Measurements from ENCODE around the gene URAD.

URAD gene

GRCh38 chr13:28027607-28028364 lies 39.3 kb upstream of the URAD start:
- H4K20me1 ChIP-seq (ENCODE audit: insufficient read depth, low read length): no peaks in the 10 kb centered on the region
- no peaks in the 10 kb centered on the region for H3K79me2 ChIP-seq (ENCODE audit: insufficient read depth, low read length)
- H3K27ac ChIP-seq (ENCODE audit: low read length): no peak overlapping the region
- no peak overlapping the region for H3K4me3 ChIP-seq (ENCODE audit: low read depth in 1 of 2, low read length in 2 of 2)
- no peak overlapping the region for H3K4me2 ChIP-seq (ENCODE audit: insufficient read depth, low read length)
- H3K9me3 ChIP-seq (ENCODE audit: insufficient read depth, low read length, severe bottlenecking): no peaks in the 10 kb centered on the region
- DNase-seq: no peak
- no peaks in the 10 kb centered on the region for H3K4me1 ChIP-seq (ENCODE audit: insufficient read depth, low read length)
- TF ChIP-seq, protein P1, sequence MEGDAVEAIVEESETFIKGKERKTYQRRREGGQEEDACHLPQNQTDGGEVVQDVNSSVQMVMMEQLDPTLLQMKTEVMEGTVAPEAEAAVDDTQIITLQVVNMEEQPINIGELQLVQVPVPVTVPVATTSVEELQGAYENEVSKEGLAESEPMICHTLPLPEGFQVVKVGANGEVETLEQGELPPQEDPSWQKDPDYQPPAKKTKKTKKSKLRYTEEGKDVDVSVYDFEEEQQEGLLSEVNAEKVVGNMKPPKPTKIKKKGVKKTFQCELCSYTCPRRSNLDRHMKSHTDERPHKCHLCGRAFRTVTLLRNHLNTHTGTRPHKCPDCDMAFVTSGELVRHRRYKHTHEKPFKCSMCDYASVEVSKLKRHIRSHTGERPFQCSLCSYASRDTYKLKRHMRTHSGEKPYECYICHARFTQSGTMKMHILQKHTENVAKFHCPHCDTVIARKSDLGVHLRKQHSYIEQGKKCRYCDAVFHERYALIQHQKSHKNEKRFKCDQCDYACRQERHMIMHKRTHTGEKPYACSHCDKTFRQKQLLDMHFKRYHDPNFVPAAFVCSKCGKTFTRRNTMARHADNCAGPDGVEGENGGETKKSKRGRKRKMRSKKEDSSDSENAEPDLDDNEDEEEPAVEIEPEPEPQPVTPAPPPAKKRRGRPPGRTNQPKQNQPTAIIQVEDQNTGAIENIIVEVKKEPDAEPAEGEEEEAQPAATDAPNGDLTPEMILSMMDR (IDR thresholded peaks at IDR 0.05; ENCODE audit: borderline replicate concordance, extremely low read depth, low read length, poor library complexity, severe bottlenecking): no peak
- no peak for TF ChIP-seq EZH2 (IDR thresholded peaks at IDR 0.05; ENCODE audit: borderline replicate concordance, low read depth, low read length, severe bottlenecking)
- ATAC-seq (ENCODE audit: insufficient read depth, low read depth): no peak
- H3K36me3 ChIP-seq (ENCODE audit: insufficient read depth, low read length): no peaks in the 10 kb centered on the region
- H3K9ac ChIP-seq (ENCODE audit: low read depth, low read length): no peak overlapping the region
- no peak overlapping the region for H2AFZ ChIP-seq (ENCODE audit: low read depth, low read length)
- peaks cover 4% of the 10 kb centered on the region for H3K27me3 ChIP-seq (ENCODE audit: insufficient read depth, low read length, poor library complexity)

DNA sequence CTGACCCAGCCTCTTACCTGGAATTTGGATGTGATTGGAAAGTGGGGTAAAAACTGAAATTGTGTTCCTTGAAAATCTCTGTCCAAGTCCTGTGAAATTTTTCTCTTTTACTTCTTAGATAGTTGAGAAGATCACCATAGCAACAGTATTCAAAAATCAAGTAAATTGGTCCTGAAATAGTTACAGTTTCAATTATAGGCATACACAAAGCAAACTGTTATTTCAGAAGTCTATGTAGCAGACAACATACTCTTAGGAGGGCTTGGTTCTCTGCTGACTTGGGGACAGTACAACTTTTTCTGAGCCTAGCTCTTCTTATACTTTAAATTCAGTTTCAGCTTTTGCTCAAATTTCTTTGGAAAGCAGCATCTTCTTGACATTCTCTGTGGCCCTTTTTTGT lies 38.6 kb upstream of the URAD start:
- Histone ChIP-seq H3K4me1 (ENCODE audit: insufficient read depth, low read length) (no peaks in the 10 kb centered on the region), H3K79me2 (ENCODE audit: insufficient read depth, low read length) (no peaks in the 10 kb centered on the region), H2AFZ (ENCODE audit: low read depth, low read length) (no peak overlapping the region), H3K9me3 (ENCODE audit: insufficient read depth, low read length, severe bottlenecking) (no peaks in the 10 kb centered on the region), H3K27ac (ENCODE audit: low read length) (no peak overlapping the region), H3K27me3 (ENCODE audit: insufficient read depth, low read length, poor library complexity) (peaks cover 4% of the 10 kb centered on the region), H3K4me2 (ENCODE audit: insufficient read depth, low read length) (no peak overlapping the region), H3K9ac (ENCODE audit: low read depth, low read length) (no peak overlapping the region), H3K36me3 (ENCODE audit: insufficient read depth, low read length) (no peaks in the 10 kb centered on the region), H3K4me3 (ENCODE audit: low read depth in 1 of 2, low read length in 2 of 2) (no peak overlapping the region), H4K20me1 (ENCODE audit: insufficient read depth, low read length) (no peaks in the 10 kb centered on the region)
- DNase-seq: no peak
- ATAC-seq (ENCODE audit: insufficient read depth, low read depth): no peak
- TF ChIP-seq EZH2 (IDR thresholded peaks at IDR 0.05; ENCODE audit: borderline replicate concordance, low read depth, low read length, severe bottlenecking): no peak
- TF ChIP-seq, protein P1 (IDR thresholded peaks at IDR 0.05; ENCODE audit: borderline replicate concordance, extremely low read depth, low read length, poor library complexity, severe bottlenecking): no peak

DNA sequence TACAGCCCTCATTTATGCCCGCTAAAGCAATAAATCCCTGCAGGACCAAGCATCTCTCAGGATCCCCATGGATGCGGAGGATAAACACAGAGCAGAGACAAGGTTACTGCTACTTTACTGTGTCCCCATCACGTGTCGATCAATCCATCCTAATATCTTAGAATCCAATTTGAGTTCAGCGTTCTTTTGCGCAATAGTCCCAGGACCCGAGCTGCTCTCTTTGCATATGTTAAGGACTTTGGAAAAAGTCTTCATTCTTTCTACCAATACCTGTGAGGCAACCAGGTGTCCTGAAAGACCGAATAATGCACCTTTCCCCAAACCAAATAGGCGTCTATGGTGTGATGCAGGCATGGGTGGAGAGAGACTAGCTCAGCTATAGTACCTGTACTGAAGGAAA lies 38.0 kb upstream of the URAD start:
- H3K36me3 ChIP-seq (ENCODE audit: insufficient read depth, low read length): no peaks in the 10 kb centered on the region
- ATAC-seq (ENCODE audit: insufficient read depth, low read depth) (no peak), DNase-seq (no peak)
- H3K9ac ChIP-seq (ENCODE audit: low read depth, low read length): no peak overlapping the region
- no peaks in the 10 kb centered on the region for H3K9me3 ChIP-seq (ENCODE audit: insufficient read depth, low read length, severe bottlenecking)
- H3K79me2 ChIP-seq (ENCODE audit: insufficient read depth, low read length): no peaks in the 10 kb centered on the region
- H3K27me3 ChIP-seq (ENCODE audit: insufficient read depth, low read length, poor library complexity): peaks cover 4% of the 10 kb centered on the region
- H2AFZ ChIP-seq (ENCODE audit: low read depth, low read length): no peak overlapping the region
- no peak overlapping the region for H3K27ac ChIP-seq (ENCODE audit: low read length)
- H3K4me3 ChIP-seq (ENCODE audit: low read depth in 1 of 2, low read length in 2 of 2): no peak overlapping the region
- H4K20me1 ChIP-seq (ENCODE audit: insufficient read depth, low read length): no peaks in the 10 kb centered on the region
- TF ChIP-seq, protein P1 (IDR thresholded peaks at IDR 0.05; ENCODE audit: borderline replicate concordance, extremely low read depth, low read length, poor library complexity, severe bottlenecking): no peak
- TF ChIP-seq EZH2 (IDR thresholded peaks at IDR 0.05; ENCODE audit: borderline replicate concordance, low read depth, low read length, severe bottlenecking): no peak
- no peak overlapping the region for H3K4me2 ChIP-seq (ENCODE audit: insufficient read depth, low read length)
- H3K4me1 ChIP-seq (ENCODE audit: insufficient read depth, low read length): no peaks in the 10 kb centered on the region

All from DND-41 (cell line).